Endodermal cell (in vitro differentiated cells): Measurements from ENCODE around the gene HDAC1. TPM values are rescaled to one million over a fixed set of nuclear protein-coding genes. Genes with fewer than 3 reads are reported as not detected.

ENCODE experiments used
- DNase-seq: peaks from one replicate; pipeline ENCODE4 v3.0.0-alpha.2; 2017
- H3K27ac ChIP-seq: 2 replicates; pipeline ENCODE4 v1.5.1; 2013; ENCODE audit warnings: mild to moderate bottlenecking, low read depth, low read length, moderate library complexity
- H3K27me3 ChIP-seq: 2 replicates; pipeline ENCODE4 v1.6.1; 2013; ENCODE audit warnings: mild to moderate bottlenecking, low read length, moderate library complexity; ENCODE audit not compliant: insufficient read depth, control insufficient read depth, poor library complexity, severe bottlenecking
- H3K36me3 ChIP-seq: 2 replicates; pipeline ENCODE4 v1.7.0; 2013; ENCODE audit warnings: mild to moderate bottlenecking, low read length, moderate library complexity; ENCODE audit not compliant: control insufficient read depth, insufficient read depth
- H3K4me1 ChIP-seq: one replicate; pipeline ENCODE4 v1.7.0; 2013; ENCODE audit warnings: low read length; ENCODE audit not compliant: control insufficient read depth, insufficient read depth
- H3K4me3 ChIP-seq: 2 replicates; pipeline ENCODE4 v1.5.1; 2013; ENCODE audit warnings: mild to moderate bottlenecking, low read length, moderate library complexity
- H3K9ac ChIP-seq: 2 replicates; pipeline ENCODE4 v1.6.1; 2013; ENCODE audit warnings: mild to moderate bottlenecking, low read length, moderate library complexity; ENCODE audit not compliant: poor library complexity, severe bottlenecking; ENCODE audit errors: extremely low read depth
- H3K9me3 ChIP-seq: 2 replicates; pipeline ENCODE4 v1.6.1; 2013; ENCODE audit warnings: mild to moderate bottlenecking, low read length, moderate library complexity; ENCODE audit not compliant: control insufficient read depth
- H3K27ac Mint-ChIP-seq: 2 replicates; pipeline ENCODE4 v1.8.0; 2020; ENCODE audit warnings: mixed read lengths
- H3K27me3 Mint-ChIP-seq: 2 replicates; pipeline ENCODE4 v1.8.0; 2021; ENCODE audit warnings: mild to moderate bottlenecking, mixed read lengths; ENCODE audit not compliant: insufficient read depth
- H3K36me3 Mint-ChIP-seq: 2 replicates; pipeline ENCODE4 v1.8.0; 2020; ENCODE audit warnings: low read depth, mixed read lengths
- H3K4me1 Mint-ChIP-seq: 2 replicates; pipeline ENCODE4 v1.8.0; 2020; ENCODE audit warnings: mixed read lengths
- H3K4me3 Mint-ChIP-seq: 2 replicates; pipeline ENCODE4 v1.8.0; 2020; ENCODE audit warnings: mild to moderate bottlenecking, moderate library complexity, mixed read lengths
- H3K9me3 Mint-ChIP-seq: 2 replicates; pipeline ENCODE4 v1.8.0; 2020; ENCODE audit warnings: mild to moderate bottlenecking, mixed read lengths
- WGBS, 2 experiments: methylation state at CpG; one replicate each; pipeline versions ENCODE4 v1.1.5 to v1.1.7; 2013; ENCODE audit warnings: missing lambda C conversion rate in 2 of 2, mixed read lengths in 1 of 2; ENCODE audit not compliant: insufficient coverage in 1 of 2, insufficient read length in 1 of 2; 5-methylcytosine and 5-hydroxymethylcytosine counted together
- total RNA-seq, 2 donors: library from RNA; stranded (reverse); fragmentation: NEBNext Ultra II Directional in 1 of 2; extraction: Animal tissue kit (Norgen Biotek cat#: 25700) in 1 of 2; gene quantifications; 2 replicates in 1 of 2; 3 replicates in 1 of 2; pipeline ENCODE4 v1.2.1, GENCODE V29; 2021
- TF ChIP-seq, protein P1 (sequence below): fragments of 200-600 bp; sonication (generic); conservative IDR thresholded peaks from 2 replicates; pipeline ENCODE4 v1.5.0; 2021; ENCODE audit warnings: antibody characterized with exemption, mild to moderate bottlenecking

The HDAC1 gene
- total RNA-seq, 2 donors from 2014 or later = 150 to 160 TPM

DNA sequence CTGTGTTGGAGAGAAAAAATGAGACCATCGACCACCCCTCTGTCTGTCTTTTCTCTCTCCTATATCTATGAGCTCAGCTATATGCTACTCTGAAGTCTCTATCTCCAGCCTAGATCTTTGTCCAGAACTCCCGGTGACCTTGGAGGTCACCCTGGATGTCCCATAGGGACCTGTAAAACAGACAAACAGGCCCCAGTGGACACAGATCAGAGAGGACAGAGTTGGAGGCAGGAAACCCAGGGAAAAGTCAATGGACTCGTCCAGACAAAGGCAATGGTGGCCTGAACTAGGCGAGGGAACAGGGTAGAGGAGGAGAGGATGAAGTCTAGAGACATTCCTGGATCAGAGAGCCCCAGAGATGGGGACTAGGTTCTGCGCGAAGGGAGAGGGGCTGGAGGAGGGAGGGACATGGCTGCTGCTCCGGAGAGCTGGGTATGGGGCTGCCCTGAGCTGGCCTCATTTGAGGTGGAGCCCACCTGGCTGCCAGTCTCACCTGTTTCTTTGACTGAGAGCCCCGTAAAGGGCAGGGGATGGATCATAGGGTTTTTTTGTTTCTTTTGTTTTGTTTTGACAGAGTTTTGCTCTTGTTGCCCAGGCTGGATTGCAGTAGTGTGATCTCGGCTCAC is 54.8 kb downstream of the HDAC1 start:
- Mint-ChIP-seq H3K4me3 (no peak overlapping the region), H3K4me1 (peaks cover 3% of the 10 kb centered on the region), H3K36me3 (no peaks in the 10 kb centered on the region), H3K9me3 (peaks cover 13% of the 10 kb centered on the region), H3K27ac (no peak overlapping the region), H3K27me3 (peaks cover 39% of the 10 kb centered on the region)
- no peaks in the 10 kb centered on the region for H3K27me3 ChIP-seq
- peaks cover 5% of the 10 kb centered on the region for H3K9me3 ChIP-seq
- H3K27ac ChIP-seq = no peak overlapping the region
- DNase-seq = no peak
- H3K4me1 ChIP-seq = no peaks in the 10 kb centered on the region
- H3K4me3 ChIP-seq = no peak overlapping the region
- H3K36me3 ChIP-seq = no peaks in the 10 kb centered on the region
- no peak overlapping the region for H3K9ac ChIP-seq
- TF ChIP-seq, protein P1, sequence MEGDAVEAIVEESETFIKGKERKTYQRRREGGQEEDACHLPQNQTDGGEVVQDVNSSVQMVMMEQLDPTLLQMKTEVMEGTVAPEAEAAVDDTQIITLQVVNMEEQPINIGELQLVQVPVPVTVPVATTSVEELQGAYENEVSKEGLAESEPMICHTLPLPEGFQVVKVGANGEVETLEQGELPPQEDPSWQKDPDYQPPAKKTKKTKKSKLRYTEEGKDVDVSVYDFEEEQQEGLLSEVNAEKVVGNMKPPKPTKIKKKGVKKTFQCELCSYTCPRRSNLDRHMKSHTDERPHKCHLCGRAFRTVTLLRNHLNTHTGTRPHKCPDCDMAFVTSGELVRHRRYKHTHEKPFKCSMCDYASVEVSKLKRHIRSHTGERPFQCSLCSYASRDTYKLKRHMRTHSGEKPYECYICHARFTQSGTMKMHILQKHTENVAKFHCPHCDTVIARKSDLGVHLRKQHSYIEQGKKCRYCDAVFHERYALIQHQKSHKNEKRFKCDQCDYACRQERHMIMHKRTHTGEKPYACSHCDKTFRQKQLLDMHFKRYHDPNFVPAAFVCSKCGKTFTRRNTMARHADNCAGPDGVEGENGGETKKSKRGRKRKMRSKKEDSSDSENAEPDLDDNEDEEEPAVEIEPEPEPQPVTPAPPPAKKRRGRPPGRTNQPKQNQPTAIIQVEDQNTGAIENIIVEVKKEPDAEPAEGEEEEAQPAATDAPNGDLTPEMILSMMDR = no peak
- 86 to 94% methylated on average over 4 to 9 of the region's 9 CpGs for WGBS, 2 experiments

DNA sequence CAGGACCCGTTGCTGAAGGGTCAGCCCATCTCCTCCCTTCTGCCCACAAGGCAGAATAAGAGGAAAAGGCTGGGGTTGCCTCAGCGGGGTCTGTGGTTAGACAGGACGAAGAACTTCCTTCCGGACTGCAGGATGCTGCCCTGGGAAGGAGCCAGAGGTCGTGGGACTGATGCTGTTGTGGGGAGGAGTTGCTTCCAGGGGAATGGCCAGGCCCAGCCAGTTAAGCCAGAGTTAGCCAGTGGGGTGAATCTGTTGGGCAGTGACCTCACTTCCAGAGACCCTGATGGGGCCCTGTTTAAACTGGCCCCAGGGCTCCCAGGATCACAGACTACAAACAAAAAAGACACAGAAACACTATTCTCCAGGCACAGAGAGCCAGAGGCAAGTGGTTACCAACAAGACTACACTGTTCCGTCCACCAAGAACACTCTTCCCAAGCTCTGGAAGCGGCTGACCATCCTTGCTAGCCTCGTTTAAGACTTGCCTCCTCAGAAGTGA is 57.4 kb downstream of the HDAC1 start:
- Histone ChIP-seq H3K36me3 (no peaks in the 10 kb centered on the region), H3K9ac (no peak overlapping the region), H3K9me3 (peaks cover 5% of the 10 kb centered on the region), H3K27me3 (no peaks in the 10 kb centered on the region), H3K4me1 (peaks cover 13% of the 10 kb centered on the region), H3K4me3 (no peak overlapping the region), H3K27ac (no peak overlapping the region)
- Mint-ChIP-seq H3K9me3 (peaks cover 13% of the 10 kb centered on the region), H3K27me3 (peaks cover 39% of the 10 kb centered on the region), H3K4me1 (peaks cover 21% of the 10 kb centered on the region), H3K27ac (no peak overlapping the region), H3K36me3 (no peaks in the 10 kb centered on the region), H3K4me3 (no peak overlapping the region)
- DNase-seq = no peak
- TF ChIP-seq, protein P1 = no peak
- 83 to 84% methylated on average over 5 to 8 of the region's 8 CpGs for WGBS, 2 experiments

DNA sequence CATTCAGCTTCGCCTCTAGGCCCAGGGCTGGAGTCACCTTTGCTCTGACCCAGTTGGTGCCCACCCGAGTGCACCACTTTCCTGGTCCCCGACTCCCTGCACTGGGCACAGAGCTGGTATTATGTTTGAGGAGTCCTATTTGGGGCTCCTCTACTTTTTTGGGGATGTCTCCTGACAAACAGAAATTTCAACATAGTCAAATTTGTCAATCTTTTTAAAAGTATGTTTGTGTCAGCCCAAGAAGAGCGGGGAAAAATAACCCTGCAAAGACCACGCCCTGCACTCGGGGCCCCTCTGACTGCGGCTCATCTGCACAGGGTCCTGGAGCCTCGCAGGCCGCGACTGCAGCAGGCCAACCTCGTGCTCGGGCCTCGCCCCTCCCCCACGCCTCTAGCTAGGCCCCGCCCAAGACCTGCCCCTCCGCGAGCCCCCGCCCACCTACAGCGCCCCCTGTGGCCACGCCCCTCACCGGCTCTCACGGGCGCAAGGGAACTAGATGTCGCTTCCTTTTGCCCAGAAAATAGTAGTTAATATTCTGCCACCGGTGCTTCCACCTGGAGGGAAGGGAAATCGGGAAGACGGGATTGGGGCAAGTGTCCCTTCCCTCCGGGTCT is 59.0 kb downstream of the HDAC1 start:
- DNase-seq = peak; percentile 92
- no peak overlapping the region for H3K9ac ChIP-seq
- H3K4me3 ChIP-seq = peak overlapping the region; percentile 80
- H3K27ac ChIP-seq = no peak overlapping the region
- H3K27ac Mint-ChIP-seq = peak overlapping the region; percentile 91
- peaks cover 13% of the 10 kb centered on the region for H3K4me1 ChIP-seq
- H3K4me1 Mint-ChIP-seq = peaks cover 20% of the 10 kb centered on the region
- no peaks in the 10 kb centered on the region for H3K27me3 ChIP-seq
- H3K4me3 Mint-ChIP-seq = peak overlapping the region; percentile 74
- peaks cover 5% of the 10 kb centered on the region for H3K9me3 ChIP-seq
- no peaks in the 10 kb centered on the region for H3K36me3 ChIP-seq
- WGBS, 2 experiments = 21 to 40% methylated on average over 7 to 28 of the region's 28 CpGs
- H3K36me3 Mint-ChIP-seq = no peaks in the 10 kb centered on the region
- H3K9me3 Mint-ChIP-seq = peaks cover 13% of the 10 kb centered on the region
- peaks cover 35% of the 10 kb centered on the region for H3K27me3 Mint-ChIP-seq
- TF ChIP-seq, protein P1 = peak; percentile 76
